ENCODE results near the gene ACOX3.

Gene ACOX3

GRCh38 chr4:8373973-8374545, 66.5 kb downstream of the ACOX3 start:
- DNase-seq (ENCODE audit: low read depth in 2 of 2), result no peak

DNA sequence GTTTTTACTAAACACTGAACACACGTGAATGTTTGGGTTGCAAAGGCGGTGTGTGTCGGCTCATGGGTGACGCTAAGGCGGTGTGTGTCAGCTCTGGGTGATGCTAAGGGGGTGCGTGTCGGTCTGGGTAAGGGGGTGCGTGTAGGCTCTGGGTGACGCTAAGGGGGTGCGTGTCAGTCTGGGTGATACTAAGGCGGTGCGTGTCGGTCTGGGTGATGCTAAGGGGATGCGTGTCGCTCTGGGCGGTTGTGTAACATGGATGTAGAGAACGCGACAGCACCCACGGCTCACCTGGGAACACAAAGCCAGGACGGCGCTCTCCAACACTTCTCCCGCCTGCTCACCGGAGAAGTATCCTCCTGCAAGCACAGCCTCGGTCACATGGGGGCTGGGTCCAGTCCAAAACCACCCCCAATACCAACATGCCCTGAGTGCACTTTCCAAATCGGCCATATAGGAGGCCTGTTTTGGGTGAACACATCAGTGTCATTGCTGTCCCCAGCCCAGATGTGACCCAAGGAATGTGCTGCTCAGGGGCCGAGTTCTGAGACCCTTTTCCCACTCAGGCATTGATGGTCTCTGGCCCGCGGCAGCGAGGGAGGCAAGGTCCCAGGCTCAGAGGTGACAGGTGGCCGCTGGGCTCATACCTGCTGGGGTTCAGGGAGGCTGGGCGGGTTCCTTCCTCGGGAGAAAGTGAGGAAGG, 67.1 kb downstream of the ACOX3 start:
- no peak for DNase-seq (ENCODE audit: low read depth in 2 of 2)

- no peak for DNase-seq (ENCODE audit: low read depth in 2 of 2)
These were observed 68.0 kb downstream of the ACOX3 start for GRCh38 chr4:8372506-8372905.

- DNase-seq (ENCODE audit: low read depth in 2 of 2), result no peak
These were observed 68.9 kb downstream of the ACOX3 start for GRCh38 chr4:8371596-8371995.

GRCh38 chr4:8370835-8371595, 69.5 kb downstream of the ACOX3 start:
- DNase-seq (ENCODE audit: low read depth in 2 of 2), result no peak

- DNase-seq (ENCODE audit: low read depth in 2 of 2), result no peak
These were observed 70.3 kb downstream of the ACOX3 start for GRCh38 chr4:8370106-8370787.

GRCh38 chr4:8369426-8370105, 71.0 kb downstream of the ACOX3 start:
- no peak for DNase-seq (ENCODE audit: low read depth in 2 of 2)

DNA sequence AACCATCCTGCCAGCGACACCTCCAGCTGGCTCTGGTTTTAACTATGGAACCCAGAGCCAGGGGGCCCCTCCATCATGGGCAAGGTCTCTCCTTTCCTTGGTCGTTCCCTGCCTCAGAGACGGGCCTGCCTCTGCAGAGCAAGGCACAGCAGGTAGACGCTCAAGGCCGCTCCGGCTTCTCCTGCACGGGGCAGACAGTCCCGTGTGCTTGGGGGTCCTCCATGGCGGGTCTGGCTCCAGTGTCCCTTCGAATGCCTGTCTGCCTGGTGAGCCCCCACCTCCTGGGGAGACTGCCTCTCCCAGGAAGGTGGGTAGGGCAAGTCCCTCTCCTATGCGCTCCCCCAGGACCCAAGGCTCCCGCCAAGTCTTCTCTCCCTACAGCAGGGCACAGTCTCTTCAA, 71.5 kb downstream of the ACOX3 start:
- DNase-seq (ENCODE audit: low read depth in 2 of 2), result no peak

DNA sequence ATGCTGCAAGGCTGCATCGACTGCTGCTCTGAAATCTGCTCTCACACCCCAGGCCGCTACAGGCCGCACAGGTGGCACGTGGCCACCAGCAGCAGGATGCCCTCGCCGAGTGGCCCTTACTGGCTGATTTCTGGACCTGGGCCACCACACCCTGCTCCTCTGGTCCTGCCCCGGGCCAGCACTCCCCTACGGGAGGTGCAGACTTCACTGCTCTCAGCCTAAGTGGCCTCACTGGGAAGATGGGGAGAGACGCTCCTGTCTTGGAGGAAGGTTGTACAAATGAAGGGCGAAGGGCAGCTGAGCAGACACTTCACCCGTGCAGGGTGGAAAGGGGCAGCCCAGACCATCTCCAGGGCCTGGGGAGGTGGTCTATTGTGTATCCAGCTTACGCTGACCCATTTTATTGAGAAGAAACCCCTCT, 72.5 kb downstream of the ACOX3 start:
- no peak for DNase-seq (ENCODE audit: low read depth in 2 of 2)

- DNase-seq (ENCODE audit: low read depth in 2 of 2), result no peak
These were observed 73.9 kb downstream of the ACOX3 start for GRCh38 chr4:8366601-8367000.

GRCh38 chr4:8365951-8366350, 74.6 kb downstream of the ACOX3 start:
- DNase-seq (ENCODE audit: low read depth in 2 of 2), result no peak

DNA sequence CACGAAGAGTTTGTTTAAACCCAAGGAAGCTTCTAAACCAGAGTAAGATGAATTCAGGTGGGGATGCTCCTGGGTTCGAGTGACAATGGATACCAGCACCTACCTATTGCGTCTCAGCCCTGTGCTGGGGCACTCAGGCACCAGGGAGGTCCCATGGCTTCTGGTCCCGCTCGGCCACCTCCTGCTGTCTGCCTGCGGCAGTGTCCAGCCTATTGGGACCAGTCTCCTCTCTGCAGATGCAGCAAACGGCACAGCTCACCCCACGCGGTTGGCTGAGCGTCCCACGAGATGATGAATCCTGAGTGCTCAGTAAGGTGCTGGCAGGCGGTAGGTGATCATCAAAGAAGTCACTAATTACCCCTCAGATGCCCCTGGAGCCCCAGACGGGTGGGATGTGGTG, 75.2 kb downstream of the ACOX3 start:
- DNase-seq (ENCODE audit: low read depth in 2 of 2), result no peak

- DNase-seq (ENCODE audit: low read depth in 2 of 2), result no peak
These were observed 75.6 kb downstream of the ACOX3 start for GRCh38 chr4:8364848-8365350.

GRCh38 chr4:8364141-8364540, 76.4 kb downstream of the ACOX3 start:
- DNase-seq (ENCODE audit: low read depth in 2 of 2), result no peak

GRCh38 chr4:8362483-8362882, 78.0 kb downstream of the ACOX3 start:
- no peak for DNase-seq (ENCODE audit: low read depth in 2 of 2)

GRCh38 chr4:8359193-8359592, 81.3 kb downstream of the ACOX3 start:
- no peak for DNase-seq (ENCODE audit: low read depth in 2 of 2)

GRCh38 chr4:8356856-8357255, 83.7 kb downstream of the ACOX3 start:
- no peak for DNase-seq (ENCODE audit: low read depth in 2 of 2)

- no peak for DNase-seq (ENCODE audit: low read depth in 2 of 2)
These were observed 84.5 kb downstream of the ACOX3 start for GRCh38 chr4:8355864-8356565.

GRCh38 chr4:8355306-8355705, 85.2 kb downstream of the ACOX3 start:
- no peak for DNase-seq (ENCODE audit: low read depth in 2 of 2)

DNA sequence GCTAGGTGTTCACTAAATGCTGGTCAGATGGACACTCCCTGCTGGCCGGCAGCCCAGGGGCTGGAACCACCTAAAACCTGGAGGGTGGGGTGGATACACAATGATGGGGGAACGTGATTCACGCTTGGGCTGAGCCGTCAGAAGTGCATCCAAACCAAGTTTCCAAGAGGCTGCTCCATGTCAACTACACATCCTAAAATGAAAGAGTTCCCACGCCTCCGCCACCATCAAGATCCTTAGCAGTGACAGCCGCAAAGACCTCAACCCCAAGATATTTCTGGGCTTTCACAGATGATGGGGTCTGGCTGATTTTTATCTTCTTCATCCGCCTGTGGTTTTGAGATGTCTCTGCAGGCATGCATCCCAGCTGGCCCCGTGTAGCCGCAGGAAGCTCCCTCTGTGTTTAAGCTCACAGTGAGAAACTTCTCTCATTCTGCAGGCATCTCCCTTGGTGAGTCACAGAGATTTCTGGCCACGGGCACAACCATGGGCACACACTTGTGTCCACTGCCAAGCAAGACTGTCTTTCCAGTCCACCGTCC, 86.5 kb downstream of the ACOX3 start:
- DNase-seq (ENCODE audit: low read depth in 2 of 2), result no peak

- DNase-seq (ENCODE audit: low read depth in 2 of 2), result no peak
These were observed 87.3 kb downstream of the ACOX3 start for GRCh38 chr4:8353158-8353669.

Data from stimulated activated CD8-positive, alpha-beta memory T cell treated with anti-CD3 and anti-CD28 coated beads, Interleukin-15, amount 100 ng/mL, for 4 hours (primary cell).